ENCODE results near the gene NYNRIN.
"Not testable (repeated sequence)": the region's sequence is repeated elsewhere in the genome, so short reads cannot be mapped to it uniquely, and the experiment has no call there.

NYNRIN gene

GRCh38 chr14:24442240-24443052 is 43.6 kb downstream of the NYNRIN start, which contains the start of gene SDR39U1:
Gene SDR39U1 (minus strand): TSS chr14:24442776. CDS start chr14:24442769, 7 bp downstream.
- in situ Hi-C loops (cut with MboI; ENCODE audit: low sequenced_read_pairs), result no loop called here

DNA sequence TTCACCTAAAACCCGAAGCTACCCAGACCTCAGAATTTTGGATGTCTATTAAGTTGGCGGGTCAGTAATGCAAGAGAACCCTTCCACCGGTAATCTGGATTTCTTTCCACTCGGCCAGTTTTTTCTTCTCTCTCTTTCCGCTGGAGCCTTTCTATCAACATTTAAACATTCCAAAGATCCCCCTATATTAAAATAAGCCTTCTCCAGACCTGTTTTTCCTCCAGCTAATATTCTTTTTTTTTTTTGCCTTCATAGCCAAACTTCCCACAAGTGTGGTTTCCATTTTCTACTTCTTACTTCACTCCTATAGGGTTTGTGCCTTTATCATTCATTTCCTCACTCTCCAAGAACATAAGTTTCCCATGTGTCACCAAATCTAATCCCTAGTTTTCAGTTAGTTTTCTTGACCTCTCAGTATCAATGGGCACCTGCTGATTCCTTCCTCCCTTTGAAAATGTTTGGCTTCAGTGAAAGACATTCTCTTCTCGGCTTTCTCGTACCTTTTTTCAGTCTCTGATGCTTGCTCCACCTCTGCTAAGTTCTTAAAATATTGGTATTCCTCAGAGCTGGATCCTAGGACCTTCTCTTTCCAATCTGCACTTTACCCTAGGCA is 44.4 kb downstream of the NYNRIN start:
- in situ Hi-C loops (cut with MboI; ENCODE audit: low sequenced_read_pairs), result no loop called here

GRCh38 chr14:24450828-24451227 is 52.0 kb downstream of the NYNRIN start:
- in situ Hi-C loops (cut with MboI; ENCODE audit: low sequenced_read_pairs), result not testable (repeated sequence)

- in situ Hi-C loops (cut with MboI; ENCODE audit: low sequenced_read_pairs), result no loop called here
Observed at GRCh38 chr14:24456980-24457379, 58.2 kb downstream of the NYNRIN start.

DNA sequence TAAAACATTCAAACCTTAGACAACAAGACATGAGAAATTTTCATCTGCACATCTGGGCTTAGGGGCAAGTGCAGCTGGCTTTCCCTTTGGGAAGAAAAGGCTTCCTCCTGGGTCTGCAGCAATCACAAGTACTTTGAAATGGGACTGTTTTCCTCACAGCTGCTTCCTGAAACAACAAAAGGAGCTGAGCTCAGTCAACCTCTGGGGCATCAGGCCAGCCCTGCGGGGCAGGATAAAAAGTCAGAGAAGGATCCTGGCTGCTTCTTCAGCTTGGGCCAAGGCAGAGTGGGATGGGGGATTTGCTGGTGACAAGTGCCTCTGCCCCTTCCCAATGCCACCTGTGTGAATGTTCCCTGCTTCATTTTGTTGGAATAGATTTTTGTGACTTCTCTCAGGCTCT is 59.9 kb downstream of the NYNRIN start:
- in situ Hi-C loops (cut with MboI; ENCODE audit: low sequenced_read_pairs), result no loop called here

GRCh38 chr14:24459331-24459730 is 60.5 kb downstream of the NYNRIN start:
- in situ Hi-C loops (cut with MboI; ENCODE audit: low sequenced_read_pairs), result no loop called here

GRCh38 chr14:24461336-24461735 is 62.5 kb downstream of the NYNRIN start:
- in situ Hi-C loops (cut with MboI; ENCODE audit: low sequenced_read_pairs), result no loop called here

DNA sequence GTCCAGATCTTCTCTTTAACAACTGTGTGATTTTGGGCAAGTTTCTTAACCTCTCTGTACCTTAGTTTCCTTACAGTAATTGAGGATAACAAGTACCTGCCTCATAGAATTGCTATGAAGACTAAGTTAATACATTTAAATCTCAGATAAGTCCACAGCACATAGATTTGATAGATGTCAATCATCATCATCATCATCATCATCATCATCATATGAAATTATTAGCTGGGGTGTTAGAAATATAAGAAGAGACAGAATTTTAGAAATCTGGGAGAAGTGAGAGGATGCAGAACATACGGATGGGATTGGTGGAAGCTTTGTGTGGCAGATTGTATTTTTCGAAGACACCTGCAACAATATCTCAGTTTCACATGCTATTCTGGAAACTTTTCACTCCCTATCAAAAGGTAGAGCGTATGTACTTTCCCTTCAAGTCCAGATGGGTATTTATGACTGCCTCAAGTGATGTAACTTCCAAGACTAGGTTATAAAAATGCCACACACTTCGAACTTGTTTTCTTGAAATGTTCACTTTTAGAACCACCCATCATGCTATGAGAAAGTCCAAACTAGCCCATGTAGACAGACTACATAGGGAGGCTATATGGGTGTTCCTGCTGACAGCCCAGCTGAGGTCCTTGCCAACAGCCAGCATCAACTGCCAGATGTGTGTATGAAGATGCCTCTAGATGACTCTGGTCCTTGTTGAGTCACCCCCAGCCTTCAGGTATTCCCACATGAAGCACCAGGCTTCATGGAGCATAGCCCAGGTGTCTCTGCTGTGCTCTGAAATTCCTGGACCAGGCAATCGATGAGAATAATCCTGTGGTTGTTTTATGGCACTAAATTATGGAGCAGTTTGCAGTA is 64.4 kb downstream of the NYNRIN start:
- in situ Hi-C loops (cut with MboI; ENCODE audit: low sequenced_read_pairs), result no loop called here

- in situ Hi-C loops (cut with MboI; ENCODE audit: low sequenced_read_pairs), result no loop called here
Observed at GRCh38 chr14:24463884-24464785, 65.3 kb downstream of the NYNRIN start.

- in situ Hi-C loops (cut with MboI; ENCODE audit: low sequenced_read_pairs), result no loop called here
Observed at GRCh38 chr14:24465368-24465767, 66.6 kb downstream of the NYNRIN start.

DNA sequence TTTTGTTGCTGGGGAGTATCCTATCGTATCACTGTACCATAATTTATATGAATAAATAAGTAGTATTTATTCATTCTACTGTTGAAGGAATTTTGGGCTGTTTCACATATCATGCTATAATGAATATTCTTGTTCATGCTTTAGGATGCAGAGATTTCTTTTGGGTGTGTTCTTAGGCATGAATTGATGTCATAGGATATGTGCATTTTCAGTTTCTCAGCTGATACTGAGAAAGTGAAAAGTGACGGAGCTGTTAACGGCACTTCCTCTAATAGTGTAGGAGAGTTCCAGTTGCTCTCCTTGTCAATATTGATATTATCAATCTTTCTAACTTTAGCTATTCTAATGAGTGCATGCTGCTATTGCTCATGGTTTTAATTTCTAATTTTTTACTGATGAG is 67.0 kb downstream of the NYNRIN start:
- in situ Hi-C loops (cut with MboI; ENCODE audit: low sequenced_read_pairs), result no loop called here

All from HL-60/S4 (cell line).